Sigmoid colon (tissue), 7 donors: ENCODE results near the gene SYNJ2. TPM values are rescaled to one million over a fixed set of nuclear protein-coding genes. Genes with fewer than 3 reads are reported as not detected.

Experiments
- DNase-seq: peaks from one replicate; pipeline ENCODE4 v3.0.0-alpha.2; 2019
- H3K27ac ChIP-seq, 4 donors: fragments of 200-600 bp; sonication (generic); one replicate each; pipeline ENCODE4 v1.5.1; 2016 to 2019; ENCODE audit warnings: mild to moderate bottlenecking in 1 of 4
- H3K27me3 ChIP-seq, 3 donors: fragments of 200-600 bp; sonication (generic); one replicate each; pipeline ENCODE4 v1.5.1; 2019; ENCODE audit warnings: mild to moderate bottlenecking in 1 of 3
- H3K36me3 ChIP-seq, 4 donors: fragments of 200-600 bp; sonication (generic); one replicate each; pipeline ENCODE4 v1.5.1; 2016 to 2019
- H3K4me1 ChIP-seq, 4 donors: fragments of 200-600 bp; sonication (generic); one replicate each; pipeline ENCODE4 v1.5.1; 2017 to 2019
- H3K4me3 ChIP-seq, 4 donors: fragments of 200-600 bp; sonication (generic); one replicate each; pipeline ENCODE4 v1.5.1; 2017 to 2019; ENCODE audit warnings: mild to moderate bottlenecking in 2 of 4, moderate library complexity in 1 of 4
- H3K9me3 ChIP-seq, 4 donors: fragments of 200-600 bp in 3 of 4; sonication (generic) in 3 of 4; one replicate each; pipeline versions ENCODE4 v1.5.1 to v1.6.1; 2013 to 2019
- EP300 ChIP-seq, 4 donors: sonication (generic); formaldehyde crosslinking; IDR thresholded peaks; one replicate each; pipeline ENCODE4 v1.6.1; 2017; ENCODE audit warnings: antibody characterized with exemption in 4 of 4
- POLR2A ChIP-seq, 2 donors: fragments of 450-650 bp; IDR thresholded peaks; one replicate each; pipeline ENCODE4 v1.6.1; 2016; ENCODE audit warnings: antibody characterized with exemption in 2 of 2, mild to moderate bottlenecking in 2 of 2, moderate library complexity in 2 of 2
- POLR2AphosphoS5 ChIP-seq, 4 donors: sonication (generic); formaldehyde crosslinking; IDR thresholded peaks; one replicate each; pipeline ENCODE4 v1.6.1; 2017; ENCODE audit warnings: antibody characterized with exemption in 4 of 4
- whole genome bisulfite sequencing, 2 donors: extraction: QIAGEN DNeasy Blood & Tissue Kit; methylation state at CpG; one replicate each; pipeline ENCODE4 v1.1.7; 2013; 5-methylcytosine and 5-hydroxymethylcytosine counted together
- intact Hi-C: fragments of 100-400 bp; cut with DNase I; formaldehyde crosslinking; loops from one replicate; pipeline ENCODE4 v1.15.1; 2023
- polyA plus RNA-seq, 3 donors: library from polyadenylated mRNA; stranded (reverse); fragments of 200-250 nt; gene quantifications; one replicate each; pipeline ENCODE4 v1.2.3, GENCODE V29; 2013
- total RNA-seq, 4 donors: library from RNA; depleted of rRNA; stranded (reverse); fragments of >200 nt; gene quantifications; one replicate each; pipeline ENCODE4 v1.1.0, GENCODE V29; 2016
- TF ChIP-seq, protein P1 (sequence below), 4 experiments: fragments of 450-650 bp in 3 of 4; fragments of 200-600 bp in 1 of 4; IDR thresholded peaks; one replicate each; pipeline ENCODE4 v1.5.1; 2016 to 2019; ENCODE audit warnings: antibody characterized with exemption in 4 of 4, mild to moderate bottlenecking in 3 of 4, moderate library complexity in 2 of 4
- donor health status: healthy with polysubstance abuse.
- donor health status: Bipolar disorder and iron deficiency.
- donor health status: healthy.

The SYNJ2 gene
- total and polyA plus RNA-seq, 7 donors, result 8.7 to 22.9 (median 12.9) TPM

GRCh38 chr6:158043586-158044524 lies 62.2 kb downstream of the SYNJ2 start:
- H3K4me1 ChIP-seq, result peaks cover 0 to 64% (median 52%) of the 10 kb centered on the region in 4 donors
- WGBS, 2 donors, result 78 to 90% methylated on average over 31 of the region's 31 CpGs
- peak; percentile 59 for DNase-seq

GRCh38 chr6:158044525-158044888 lies 62.8 kb downstream of the SYNJ2 start:
- no peaks in the 10 kb centered on the region for H3K27me3 ChIP-seq
- no peaks in the 10 kb centered on the region for H3K9me3 ChIP-seq
- intact Hi-C loops, result no loop called here
- no peak for DNase-seq
- H3K27ac ChIP-seq, result peak overlapping the region; percentile 77 to 88 (median 78)
- 20 to 71% methylated on average over 6 of the region's 6 CpGs for WGBS, 2 donors
- TF ChIP-seq EP300 (IDR thresholded peaks at IDR 0.05) (no peak), POLR2A (IDR thresholded peaks at IDR 0.05) (no peak), POLR2AphosphoS5 (IDR thresholded peaks at IDR 0.05) (no peak)
- TF ChIP-seq, protein P1, sequence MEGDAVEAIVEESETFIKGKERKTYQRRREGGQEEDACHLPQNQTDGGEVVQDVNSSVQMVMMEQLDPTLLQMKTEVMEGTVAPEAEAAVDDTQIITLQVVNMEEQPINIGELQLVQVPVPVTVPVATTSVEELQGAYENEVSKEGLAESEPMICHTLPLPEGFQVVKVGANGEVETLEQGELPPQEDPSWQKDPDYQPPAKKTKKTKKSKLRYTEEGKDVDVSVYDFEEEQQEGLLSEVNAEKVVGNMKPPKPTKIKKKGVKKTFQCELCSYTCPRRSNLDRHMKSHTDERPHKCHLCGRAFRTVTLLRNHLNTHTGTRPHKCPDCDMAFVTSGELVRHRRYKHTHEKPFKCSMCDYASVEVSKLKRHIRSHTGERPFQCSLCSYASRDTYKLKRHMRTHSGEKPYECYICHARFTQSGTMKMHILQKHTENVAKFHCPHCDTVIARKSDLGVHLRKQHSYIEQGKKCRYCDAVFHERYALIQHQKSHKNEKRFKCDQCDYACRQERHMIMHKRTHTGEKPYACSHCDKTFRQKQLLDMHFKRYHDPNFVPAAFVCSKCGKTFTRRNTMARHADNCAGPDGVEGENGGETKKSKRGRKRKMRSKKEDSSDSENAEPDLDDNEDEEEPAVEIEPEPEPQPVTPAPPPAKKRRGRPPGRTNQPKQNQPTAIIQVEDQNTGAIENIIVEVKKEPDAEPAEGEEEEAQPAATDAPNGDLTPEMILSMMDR (IDR thresholded peaks at IDR 0.05), result no peak
- H3K4me1 ChIP-seq, result peaks cover 0 to 58% (median 47%) of the 10 kb centered on the region in 4 donors
- no peak overlapping the region for H3K4me3 ChIP-seq
- H3K36me3 ChIP-seq, result no peaks in the 10 kb centered on the region

More at GRCh38 chr6:158043586-158044524, 62.2 kb downstream of the SYNJ2 start:
- TF ChIP-seq POLR2AphosphoS5 (IDR thresholded peaks at IDR 0.05), result peak in 3 of 4 donors; percentile 21 to 55 (median 21)
- TF ChIP-seq EP300 (IDR thresholded peaks at IDR 0.05), result peak in 1 of 4 donors; percentile 62
- TF ChIP-seq, protein P1 (IDR thresholded peaks at IDR 0.05), result no peak
- no peak for TF ChIP-seq POLR2A (IDR thresholded peaks at IDR 0.05)
- no peak overlapping the region for H3K4me3 ChIP-seq
- H3K36me3 ChIP-seq, result no peaks in the 10 kb centered on the region
- peak overlapping the region; percentile 77 to 88 (median 78) for H3K27ac ChIP-seq
- intact Hi-C loops, result loop anchor here (2.0 kb wide), 1 partner anchor 63 kb away; the partner anchor contains the start of gene SYNJ2
- no peaks in the 10 kb centered on the region for H3K9me3 ChIP-seq
- no peaks in the 10 kb centered on the region for H3K27me3 ChIP-seq

- Histone ChIP-seq H3K27ac (peak overlapping the region in 1 of 4 donors; percentile 31), H3K9me3 (no peaks in the 10 kb centered on the region), H3K4me3 (no peak overlapping the region), H3K36me3 (peaks cover 0 to 4% (median 0%) of the 10 kb centered on the region in 4 donors), H3K4me1 (peaks cover 0 to 38% (median 27%) of the 10 kb centered on the region in 4 donors), H3K27me3 (no peaks in the 10 kb centered on the region)
- intact Hi-C loops, result no loop called here
- no peak for DNase-seq
- TF ChIP-seq POLR2AphosphoS5 (IDR thresholded peaks at IDR 0.05) (no peak), EP300 (IDR thresholded peaks at IDR 0.05) (no peak), POLR2A (IDR thresholded peaks at IDR 0.05) (no peak)
- TF ChIP-seq, protein P1 (IDR thresholded peaks at IDR 0.05), result no peak
- WGBS, 2 donors, result 77 to 85% methylated on average over 20 of the region's 20 CpGs
Measured at GRCh38 chr6:158046201-158047126, 64.8 kb downstream of the SYNJ2 start.

DNA sequence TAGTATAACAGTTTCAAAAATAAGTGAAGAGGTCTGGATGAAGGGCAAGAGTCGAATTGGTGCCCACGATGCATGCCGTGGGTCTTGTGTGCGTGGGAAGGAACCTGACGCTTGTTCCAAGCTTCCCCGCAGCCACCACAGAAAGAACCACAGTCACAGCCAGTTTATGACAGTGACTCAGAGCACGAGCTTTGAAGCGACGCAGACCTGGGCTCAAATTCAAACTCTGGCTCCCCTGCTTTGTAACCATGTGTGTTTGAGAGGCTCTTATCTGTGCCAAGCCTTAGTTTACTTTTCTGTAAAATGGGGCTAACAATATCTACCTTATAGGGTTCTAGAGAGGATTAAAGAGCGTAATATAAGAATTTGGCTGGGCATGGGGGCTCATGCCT lies 65.5 kb downstream of the SYNJ2 start:
- H3K27ac ChIP-seq, result no peak overlapping the region
- H3K9me3 ChIP-seq, result no peaks in the 10 kb centered on the region
- 40 to 69% methylated on average over 10 of the region's 10 CpGs for WGBS, 2 donors
- intact Hi-C loops, result no loop called here
- H3K4me3 ChIP-seq, result no peak overlapping the region
- H3K27me3 ChIP-seq, result no peaks in the 10 kb centered on the region
- H3K36me3 ChIP-seq, result peaks cover 0 to 4% (median 0%) of the 10 kb centered on the region in 4 donors
- TF ChIP-seq EP300 (IDR thresholded peaks at IDR 0.05) (no peak), POLR2AphosphoS5 (IDR thresholded peaks at IDR 0.05) (peak in 1 of 4 donors; percentile 20), POLR2A (IDR thresholded peaks at IDR 0.05) (no peak)
- TF ChIP-seq, protein P1 (IDR thresholded peaks at IDR 0.05), result no peak
- H3K4me1 ChIP-seq, result peaks cover 0 to 31% (median 21%) of the 10 kb centered on the region in 4 donors
- DNase-seq, result no peak
